Measurements from ENCODE around the gene SYCN.

The SYCN gene

GRCh38 chr19:39193803-39194202 lies 10.3 kb downstream of the SYCN start:
- no peak for TF ChIP-seq CTCF (IDR thresholded peaks at IDR 0.05; ENCODE audit: borderline replicate concordance, control extremely low read depth, extremely low read depth, insufficient read depth, missing control alignments)
- no peak for DNase-seq (ENCODE audit: low spot score)
- in situ Hi-C loops (cut with MboI; ENCODE audit: low sequenced_read_pairs, unreplicated experiment) = no loop called here

- DNase-seq (ENCODE audit: low spot score) = no peak
- in situ Hi-C loops (cut with MboI; ENCODE audit: low sequenced_read_pairs, unreplicated experiment) = no loop called here
- no peak for TF ChIP-seq CTCF (IDR thresholded peaks at IDR 0.05; ENCODE audit: borderline replicate concordance, control extremely low read depth, extremely low read depth, insufficient read depth, missing control alignments)
These were observed 11.2 kb downstream of the SYCN start for GRCh38 chr19:39192846-39193245.

- in situ Hi-C loops (cut with MboI; ENCODE audit: low sequenced_read_pairs, unreplicated experiment) = no loop called here
These were observed 13.3 kb downstream of the SYCN start for GRCh38 chr19:39190768-39191167.

GRCh38 chr19:39188960-39189359 lies 15.1 kb downstream of the SYCN start:
- no peak for DNase-seq (ENCODE audit: low spot score)
- no peak for TF ChIP-seq CTCF (IDR thresholded peaks at IDR 0.05; ENCODE audit: borderline replicate concordance, control extremely low read depth, extremely low read depth, insufficient read depth, missing control alignments)
- in situ Hi-C loops (cut with MboI; ENCODE audit: low sequenced_read_pairs, unreplicated experiment) = no loop called here

More at GRCh38 chr19:39190768-39191167, 13.3 kb downstream of the SYCN start:
- no peak for TF ChIP-seq CTCF (IDR thresholded peaks at IDR 0.05; ENCODE audit: borderline replicate concordance, control extremely low read depth, extremely low read depth, insufficient read depth, missing control alignments)
- DNase-seq (ENCODE audit: low spot score) = no peak

- DNase-seq (ENCODE audit: low spot score) = no peak
- TF ChIP-seq CTCF (IDR thresholded peaks at IDR 0.05; ENCODE audit: borderline replicate concordance, control extremely low read depth, extremely low read depth, insufficient read depth, missing control alignments) = no peak
- in situ Hi-C loops (cut with MboI; ENCODE audit: low sequenced_read_pairs, unreplicated experiment) = no loop called here
These were observed 16.5 kb downstream of the SYCN start for GRCh38 chr19:39187552-39187943.

GRCh38 chr19:39186391-39186790 lies 17.7 kb downstream of the SYCN start:
- in situ Hi-C loops (cut with MboI; ENCODE audit: low sequenced_read_pairs, unreplicated experiment) = no loop called here

More at GRCh38 chr19:39186391-39186790, 17.7 kb downstream of the SYCN start:
- no peak for DNase-seq (ENCODE audit: low spot score)
- no peak for TF ChIP-seq CTCF (IDR thresholded peaks at IDR 0.05; ENCODE audit: borderline replicate concordance, control extremely low read depth, extremely low read depth, insufficient read depth, missing control alignments)

Data from GM13976 (cell line).